Activated T-cell treated with anti-CD3 and anti-CD28 coated beads for 1 hour (primary cell): ENCODE data around the gene TFG.

Experiments
- DNase-seq: peaks from one replicate; pipeline ENCODE4 v3.0.0-alpha.2; 2020; ENCODE audit warnings: low read depth

TFG gene

GRCh38 chr3:100754563-100755334 is 45.5 kb downstream of the TFG start:
- DNase-seq = no peak

DNA sequence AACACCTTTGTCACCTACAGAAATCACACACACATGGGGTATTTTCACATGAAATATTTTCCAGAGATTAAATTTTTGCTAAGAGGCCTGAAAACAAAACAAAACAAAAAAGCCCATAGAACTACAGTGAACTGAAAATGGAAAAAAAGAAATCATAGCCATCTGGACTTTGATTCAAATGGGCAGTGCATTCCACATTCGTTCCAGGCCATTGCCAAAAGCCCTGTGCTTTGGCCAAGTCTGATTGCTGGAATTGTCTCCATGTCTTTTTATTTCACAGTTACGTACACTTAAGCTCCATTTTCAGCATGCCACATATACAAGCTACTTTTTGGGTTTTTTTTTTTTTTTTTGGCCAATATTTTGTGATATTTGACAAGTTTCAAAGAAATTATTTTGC is 47.1 kb downstream of the TFG start:
- DNase-seq = no peak

GRCh38 chr3:100759159-100759558 is 49.9 kb downstream of the TFG start:
- DNase-seq = no peak

GRCh38 chr3:100759950-100760349 is 50.7 kb downstream of the TFG start:
- DNase-seq = no peak

- no peak for DNase-seq
Measured at GRCh38 chr3:100760377-100760776, 51.1 kb downstream of the TFG start.

GRCh38 chr3:100761211-100761942 is 52.1 kb downstream of the TFG start:
- no peak for DNase-seq

- no peak for DNase-seq
Measured at GRCh38 chr3:100761951-100762350, 52.7 kb downstream of the TFG start.

DNA sequence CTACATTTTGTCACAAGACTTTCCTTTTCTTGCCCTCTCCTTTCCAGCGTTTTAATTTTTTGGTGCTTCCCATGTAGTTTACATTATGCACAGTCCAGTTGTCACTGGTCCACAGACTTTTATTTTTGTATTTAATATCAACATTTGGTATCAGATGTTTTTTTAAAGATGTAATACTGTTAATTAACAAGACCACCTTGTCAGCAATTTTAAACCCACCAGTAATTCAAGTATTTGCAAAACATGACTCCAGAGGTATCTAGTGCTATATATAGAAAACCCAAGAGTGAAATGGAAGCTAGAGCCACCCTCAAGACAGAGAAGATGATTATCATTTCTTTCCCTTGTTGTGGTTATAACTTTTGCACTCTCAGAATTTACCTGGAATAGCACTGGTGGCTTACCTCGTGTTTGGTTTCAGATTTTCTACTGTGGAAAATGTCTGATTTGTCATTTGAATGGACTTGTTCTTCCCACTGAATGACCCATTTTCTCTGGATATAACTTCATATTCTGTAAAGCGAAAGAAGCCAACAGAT is 56.2 kb downstream of the TFG start:
- DNase-seq = no peak

- DNase-seq = no peak
Measured at GRCh38 chr3:100766069-100766468, 56.8 kb downstream of the TFG start.

DNA sequence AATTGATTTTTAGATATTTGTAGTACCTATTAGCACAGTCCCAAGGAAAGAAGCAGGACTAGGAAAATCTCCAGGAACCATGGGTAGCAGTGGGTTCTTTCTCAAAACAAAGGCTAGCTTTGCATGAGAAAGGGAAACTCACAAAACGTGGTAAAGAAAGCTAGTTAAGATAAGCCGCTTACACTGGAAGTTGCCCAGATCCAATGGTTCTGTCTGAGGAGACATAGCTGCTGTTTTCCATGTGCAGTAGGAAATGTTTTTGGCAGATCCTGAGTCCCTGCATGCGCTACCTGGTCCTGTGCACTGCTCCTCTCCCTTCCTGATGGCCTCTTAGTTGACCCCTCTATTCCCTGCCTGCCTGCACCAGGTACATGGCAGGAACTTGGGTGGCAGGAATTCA is 60.4 kb downstream of the TFG start:
- DNase-seq = no peak

DNA sequence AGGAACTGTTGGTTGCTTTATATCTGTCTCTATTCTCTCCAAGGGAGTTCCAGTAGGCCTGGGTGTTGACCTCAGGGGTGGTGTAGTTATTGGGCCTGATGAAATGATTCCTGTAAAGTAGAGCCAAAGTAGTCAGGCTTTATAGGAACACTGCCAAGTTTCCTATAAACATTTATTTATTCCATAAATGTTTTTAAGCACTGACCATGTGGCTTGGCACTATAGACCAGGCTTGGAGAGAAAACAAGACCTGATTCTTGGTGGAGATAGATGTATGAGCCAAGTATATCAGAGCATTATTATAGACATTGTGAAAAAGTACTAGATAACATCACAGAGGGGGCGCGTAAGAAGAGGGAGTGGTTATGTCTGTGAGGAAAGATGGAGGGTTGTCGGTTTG is 65.9 kb downstream of the TFG start:
- DNase-seq = no peak

DNA sequence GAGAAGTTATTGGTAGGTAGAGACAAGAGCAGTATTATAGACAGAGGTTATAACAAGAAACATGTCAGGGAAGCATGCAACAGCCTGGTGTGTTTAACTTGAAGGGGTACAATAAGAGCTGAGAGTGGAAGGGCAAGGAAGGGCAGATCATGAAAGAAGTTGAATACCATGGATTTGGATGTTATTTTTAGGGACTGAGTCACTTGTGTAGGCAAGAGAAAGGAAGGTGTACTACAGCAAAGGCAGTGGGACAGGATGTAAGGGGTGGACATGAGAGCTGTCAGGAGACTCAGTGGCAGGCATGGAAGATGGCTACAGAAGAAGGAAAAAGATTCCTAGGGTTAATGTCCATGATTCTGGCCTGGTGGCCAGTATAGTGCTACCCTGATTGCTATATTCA is 66.4 kb downstream of the TFG start:
- DNase-seq = no peak

DNA sequence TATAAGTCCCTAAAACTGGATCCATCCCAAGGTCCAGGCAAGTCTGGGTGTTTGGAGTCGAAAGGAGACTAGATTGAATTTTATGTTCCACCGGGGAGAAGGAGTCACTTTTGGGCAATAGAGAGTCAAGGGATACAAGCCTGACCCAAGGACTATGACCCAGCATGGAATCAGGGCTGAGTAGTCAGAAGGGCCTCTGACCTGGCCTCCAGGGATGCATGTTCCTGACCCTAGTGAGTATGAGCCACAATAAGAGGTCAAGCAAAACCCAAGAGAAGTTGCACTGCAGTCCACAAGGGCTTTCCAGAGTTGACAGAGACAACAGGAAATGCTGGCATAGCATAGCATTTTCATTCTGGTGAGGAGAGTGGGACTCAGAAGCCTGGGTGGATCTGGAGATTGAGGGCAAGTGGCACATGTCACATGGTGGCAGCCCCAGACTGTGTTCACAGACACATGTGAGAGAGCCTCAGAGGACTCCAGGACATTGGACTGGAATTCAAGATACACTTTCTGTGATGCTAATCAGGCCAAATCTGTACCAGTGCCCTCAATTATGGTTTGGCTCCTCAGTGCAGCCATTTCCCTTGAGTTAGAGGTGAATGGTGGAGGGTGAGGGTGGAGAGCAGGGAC is 66.9 kb downstream of the TFG start:
- no peak for DNase-seq

GRCh38 chr3:100776746-100777145 is 67.5 kb downstream of the TFG start:
- DNase-seq = no peak

DNA sequence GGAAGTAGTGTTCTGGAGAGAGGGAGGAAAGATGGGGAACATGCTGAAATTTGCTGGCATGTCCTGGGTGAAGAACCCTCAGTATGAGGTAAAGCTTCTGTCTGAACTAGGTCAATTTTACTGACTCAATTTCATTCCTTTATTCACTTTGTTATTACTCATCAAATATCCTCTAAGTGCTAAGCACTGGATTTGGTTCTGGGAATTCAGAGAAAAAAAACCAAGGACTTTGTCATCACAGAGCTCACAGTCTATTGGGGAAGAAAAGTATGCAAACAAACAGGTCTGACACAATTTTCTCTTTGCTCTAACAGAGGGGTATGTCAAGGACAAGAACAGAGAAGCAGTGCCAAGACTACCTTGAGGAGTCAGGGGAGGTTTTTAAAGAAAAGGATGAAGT is 68.0 kb downstream of the TFG start:
- no peak for DNase-seq

GRCh38 chr3:100779480-100779879 is 70.2 kb downstream of the TFG start:
- no peak for DNase-seq

DNA sequence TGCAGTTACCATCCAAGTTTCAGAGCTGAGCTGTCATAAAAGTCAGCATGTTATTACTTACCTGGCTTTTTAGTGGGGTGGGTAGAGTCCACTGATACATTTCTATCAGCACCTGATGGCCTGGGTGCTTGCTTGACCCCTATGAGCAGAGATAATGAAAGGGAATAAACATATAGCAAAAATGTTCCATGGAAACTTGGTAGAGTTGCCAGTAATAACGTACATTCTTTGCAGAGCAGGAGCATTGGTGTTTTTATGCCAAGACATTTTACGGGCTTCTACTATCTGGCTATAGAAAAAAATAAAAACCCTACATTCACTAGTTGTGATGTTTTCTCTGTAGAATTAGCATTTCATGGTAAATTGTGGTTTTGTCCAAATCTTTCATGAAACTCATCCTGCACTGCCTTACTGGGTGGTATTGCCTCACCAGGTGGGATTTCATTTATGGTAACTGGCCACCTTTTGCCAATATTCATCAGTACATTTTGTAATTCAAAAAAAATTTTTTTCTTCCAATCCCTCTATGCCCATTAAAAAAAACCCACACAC is 70.9 kb downstream of the TFG start:
- DNase-seq = no peak

DNA sequence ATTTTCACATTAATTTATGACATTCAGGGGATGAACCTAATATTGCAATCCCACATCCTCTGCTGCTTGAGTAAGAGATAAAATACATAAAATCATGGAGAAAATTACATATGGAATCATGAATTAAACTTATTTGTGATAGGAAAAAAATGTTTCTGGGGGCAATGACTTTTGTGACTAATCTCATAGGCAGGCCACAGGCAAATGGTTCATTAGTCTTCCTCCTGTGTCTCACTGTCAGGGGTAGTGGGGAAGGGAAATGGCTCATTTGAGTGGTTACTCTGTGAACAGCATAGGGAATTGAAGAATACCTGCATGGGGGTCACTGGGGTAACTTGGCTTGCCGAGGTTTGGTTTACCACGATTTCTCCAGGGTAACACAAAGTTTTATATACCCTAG is 72.0 kb downstream of the TFG start:
- DNase-seq = no peak

- DNase-seq = no peak
Measured at GRCh38 chr3:100782348-100782747, 73.1 kb downstream of the TFG start.

DNA sequence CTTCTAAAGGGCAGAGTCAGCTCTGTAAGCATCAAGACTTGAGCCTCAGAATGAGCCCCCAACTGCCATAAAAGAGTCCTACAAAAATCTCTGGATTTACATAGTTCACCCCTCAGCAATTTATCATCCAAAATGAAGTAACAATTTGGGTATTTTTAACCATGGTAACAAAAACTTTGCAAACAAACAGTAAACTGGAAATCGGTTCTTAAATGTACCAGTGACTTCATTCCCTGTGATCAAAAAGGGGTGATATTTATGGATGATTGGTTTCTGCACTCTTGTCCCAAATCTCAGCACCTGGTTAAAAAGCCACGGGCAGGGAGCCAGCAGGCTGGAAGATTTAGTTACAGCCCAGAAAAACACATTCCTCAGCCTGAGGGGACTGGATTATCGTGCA is 73.6 kb downstream of the TFG start:
- DNase-seq = no peak

- DNase-seq = no peak
Measured at GRCh38 chr3:100783619-100784018, 74.3 kb downstream of the TFG start.

DNA sequence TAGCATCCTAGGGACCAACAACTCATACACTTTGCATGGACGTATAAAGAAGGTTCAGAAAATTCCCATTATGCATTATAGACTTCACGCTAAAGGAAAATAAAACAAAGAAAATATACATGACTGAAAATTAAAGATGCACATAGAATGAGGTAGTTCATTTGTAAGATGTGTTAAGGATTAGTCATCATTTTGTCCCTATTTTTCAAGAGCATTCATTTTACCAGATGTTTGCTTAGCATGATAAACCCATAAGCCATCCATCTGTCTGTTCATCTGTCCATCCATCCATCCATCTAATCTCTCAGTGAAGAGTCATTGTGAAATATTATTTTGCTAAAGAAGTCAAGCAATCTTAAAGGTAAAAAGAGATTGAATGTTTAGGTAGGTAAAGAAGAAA is 80.3 kb downstream of the TFG start:
- no peak for DNase-seq

- DNase-seq = no peak
Measured at GRCh38 chr3:100796556-100796955, 87.3 kb downstream of the TFG start.
